Measurements from ENCODE around the gene STEAP1. TPM values are rescaled to one million over a fixed set of nuclear protein-coding genes. Genes with fewer than 3 reads are reported as not detected.
"Not testable (repeated sequence)": the region's sequence is repeated elsewhere in the genome, so short reads cannot be mapped to it uniquely, and the experiment has no call there.

STEAP1 gene
- total RNA-seq = 10 to 100 TPM; 33.6 to 37.9 TPM
- long read RNA-seq, donor 1, transcript STEAP1-201 (5 exons, 1,313 nt) = major isoform, 12 of 13 reads
- long read RNA-seq, donor 1, partial matches to known transcripts = 0 of 13 reads
- long read RNA-seq, donor 1, other reads (novel, unspliced or antisense) = 1 of 13 reads
- long read RNA-seq, donor 2, transcript STEAP1-201 (5 exons, 1,313 nt) = major isoform, 82 of 87 reads
- long read RNA-seq, donor 2, partial matches to known transcripts = 1 of 87 reads
- long read RNA-seq, donor 2, other reads (novel, unspliced or antisense) = 3 of 87 reads

DNA sequence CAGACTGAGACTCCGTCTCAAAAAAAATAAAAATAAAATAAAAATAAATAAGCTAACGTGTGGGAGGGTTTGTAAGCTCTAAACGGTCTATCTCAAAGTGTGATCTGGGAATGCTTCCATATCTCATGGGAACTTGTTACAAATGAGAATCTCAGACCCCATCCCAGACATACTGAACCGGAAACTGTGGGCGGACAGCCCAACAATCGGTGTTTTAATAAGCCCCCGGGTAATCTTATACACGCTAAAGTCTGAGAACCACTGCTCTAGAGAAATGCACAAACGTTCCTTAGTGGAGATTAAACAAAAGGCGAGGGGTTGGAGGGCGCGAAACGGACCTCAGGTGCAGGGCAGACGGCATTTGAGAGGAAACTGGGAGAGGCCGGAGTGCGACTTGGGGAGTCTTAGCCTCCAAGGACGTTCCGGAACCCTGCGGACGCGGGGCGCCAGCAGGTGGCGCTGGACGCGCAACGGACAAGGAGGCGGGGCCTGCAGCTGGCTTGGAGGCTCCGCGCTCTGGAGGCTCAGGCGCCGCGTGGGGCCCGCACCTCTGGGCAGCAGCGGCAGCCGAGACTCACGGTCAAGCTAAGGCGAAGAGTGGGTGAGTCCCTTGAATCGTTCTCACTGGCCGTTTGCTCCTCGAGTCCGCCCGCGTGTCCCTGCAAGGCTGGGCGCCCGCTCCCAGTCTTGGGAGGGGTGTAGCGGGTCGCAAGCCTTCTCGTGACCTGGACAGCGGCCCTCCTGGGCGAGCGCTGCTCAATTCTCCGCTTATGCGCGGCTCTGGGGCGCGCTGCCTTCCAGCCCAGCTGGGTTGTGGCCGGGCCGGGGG, at the start of gene STEAP1:
STEAP1 (plus strand) TSS at position 527 of the 829 bp plus-strand sequence. CDS start 5,320 bp downstream, outside the sequence.
- peak; percentile 98 for DNase-seq (ENCODE audit: low spot score)
- intact Hi-C loops (cut with DNase I) = loop anchor here in 1 of 2 donors (10.0 kb wide), 2 partner anchors 111 to 271 kb away; no protein-coding TSS in a partner anchor

DNA sequence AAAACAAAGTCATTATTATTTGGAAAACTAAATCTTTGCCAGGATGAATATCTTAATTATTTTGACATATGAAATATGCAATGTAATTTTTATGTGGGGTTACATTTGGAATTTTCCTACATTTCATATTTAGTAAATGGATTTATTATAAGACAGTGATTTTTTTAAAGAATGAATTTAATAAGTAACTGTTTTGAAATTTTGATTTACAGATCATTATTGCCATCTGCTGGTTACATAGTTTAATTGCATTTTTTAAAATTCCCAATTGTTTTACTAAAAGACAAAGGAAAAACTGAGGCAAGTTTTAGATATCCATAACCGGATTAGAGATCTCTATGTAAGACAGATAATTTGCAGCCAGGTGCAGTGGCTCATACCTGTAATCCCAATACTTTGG, 39.3 kb upstream of the STEAP1 start:
- DNase-seq (ENCODE audit: low spot score); intact Hi-C loops (cut with DNase I): not testable (repeated sequence)

DNA sequence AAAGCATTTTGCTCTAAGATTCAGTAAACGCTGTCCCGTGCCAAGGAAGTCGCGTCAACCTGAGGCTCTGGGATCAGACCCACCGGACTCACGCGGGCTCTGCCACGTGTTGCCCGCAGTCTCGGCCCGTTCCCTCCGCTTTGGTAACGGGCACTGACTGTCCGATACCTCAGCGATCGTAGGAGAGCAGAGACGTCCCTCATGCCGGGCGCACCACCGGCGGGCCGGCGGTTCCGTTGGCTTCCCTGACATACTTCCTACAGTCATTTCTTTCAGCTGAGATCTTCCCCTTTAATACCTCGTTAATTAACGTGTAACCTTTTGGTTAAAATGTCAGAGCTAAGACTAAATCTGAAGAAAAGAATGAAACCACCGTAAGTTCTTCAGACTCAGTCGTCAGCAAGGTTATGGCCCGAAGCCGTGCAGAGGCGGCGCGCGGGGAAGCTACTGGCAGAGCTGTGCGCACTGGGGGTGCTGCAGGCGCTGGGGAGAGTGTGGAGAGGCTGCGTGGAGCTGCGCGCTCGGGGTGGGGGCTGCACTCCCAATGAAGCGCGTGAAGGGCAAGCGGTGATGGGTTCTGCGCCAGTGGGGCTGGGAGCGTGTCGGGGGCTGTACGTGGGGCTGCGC, 35.6 kb upstream of the STEAP1 start:
- peak; percentile 82 for DNase-seq (ENCODE audit: low spot score)
- intact Hi-C loops (cut with DNase I) = not testable (repeated sequence)

GRCh38 chr7:90119178-90119971, 34.9 kb upstream of the STEAP1 start:
- intact Hi-C loops (cut with DNase I) = no loop called here
- DNase-seq (ENCODE audit: low spot score) = peak; percentile 80

DNA sequence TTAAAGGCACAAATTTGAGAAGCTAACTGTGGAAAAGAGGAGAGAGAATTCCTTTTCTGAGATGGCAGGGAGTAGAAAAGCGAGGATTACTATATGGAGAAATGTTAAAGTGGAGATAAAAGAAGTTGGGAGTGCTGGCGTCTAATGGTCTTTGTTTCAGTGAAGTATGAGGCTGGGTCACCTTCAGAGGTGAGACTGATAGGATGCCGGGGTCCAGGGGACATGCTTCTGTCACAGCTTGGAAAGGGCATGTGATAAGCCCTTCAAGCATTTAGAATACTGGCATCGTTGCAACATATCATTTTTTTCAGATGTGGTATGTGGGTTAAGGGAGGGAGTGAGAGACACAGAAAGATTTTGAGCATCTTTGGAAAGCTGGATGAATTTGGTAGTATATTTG, 34.1 kb upstream of the STEAP1 start:
- DNase-seq (ENCODE audit: low spot score); intact Hi-C loops (cut with DNase I): not testable (repeated sequence)

DNA sequence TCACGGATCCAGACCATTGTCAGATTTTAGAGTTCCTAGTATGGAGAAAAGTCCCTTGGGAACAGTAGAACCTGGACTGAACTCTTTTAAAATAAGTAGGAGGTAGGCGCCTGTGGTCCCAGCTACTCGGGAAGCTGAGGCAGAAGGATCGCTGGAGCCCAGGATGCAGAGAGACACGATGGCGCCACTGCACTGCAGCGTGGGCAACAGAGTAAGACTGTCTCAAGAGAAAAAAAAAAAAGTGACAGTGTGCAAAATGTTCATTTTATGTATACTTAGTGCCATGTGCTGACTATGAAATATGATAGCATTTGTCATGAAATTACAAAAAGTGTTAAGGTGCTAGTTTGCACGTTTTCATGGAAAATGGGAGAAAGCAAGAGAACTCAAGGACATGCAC, 22.5 kb upstream of the STEAP1 start:
- DNase-seq (ENCODE audit: low spot score); intact Hi-C loops (cut with DNase I): not testable (repeated sequence)

- DNase-seq (ENCODE audit: low spot score); intact Hi-C loops (cut with DNase I): not testable (repeated sequence)
Measured at GRCh38 chr7:90147079-90147960, 6.9 kb upstream of the STEAP1 start.

DNA sequence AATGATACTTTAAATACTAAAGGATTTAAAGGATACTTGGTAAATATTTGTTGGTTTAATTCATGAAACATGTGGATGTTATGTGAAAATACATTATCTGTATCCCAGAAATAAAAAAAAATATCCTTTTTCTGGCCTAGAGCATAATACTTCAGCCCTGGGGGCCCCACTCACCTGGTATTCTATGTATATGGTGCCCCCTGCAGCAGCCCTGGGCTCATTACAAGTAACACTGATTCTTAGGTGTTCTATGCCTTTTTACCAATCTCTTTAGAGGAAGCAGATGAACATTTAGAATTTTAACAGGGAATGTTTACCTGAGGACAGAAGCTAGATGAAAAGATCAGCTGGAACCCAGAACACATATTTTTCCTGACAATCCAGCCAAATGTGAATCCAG, 4.8 kb upstream of the STEAP1 start:
- intact Hi-C loops (cut with DNase I); DNase-seq (ENCODE audit: low spot score): not testable (repeated sequence)

DNA sequence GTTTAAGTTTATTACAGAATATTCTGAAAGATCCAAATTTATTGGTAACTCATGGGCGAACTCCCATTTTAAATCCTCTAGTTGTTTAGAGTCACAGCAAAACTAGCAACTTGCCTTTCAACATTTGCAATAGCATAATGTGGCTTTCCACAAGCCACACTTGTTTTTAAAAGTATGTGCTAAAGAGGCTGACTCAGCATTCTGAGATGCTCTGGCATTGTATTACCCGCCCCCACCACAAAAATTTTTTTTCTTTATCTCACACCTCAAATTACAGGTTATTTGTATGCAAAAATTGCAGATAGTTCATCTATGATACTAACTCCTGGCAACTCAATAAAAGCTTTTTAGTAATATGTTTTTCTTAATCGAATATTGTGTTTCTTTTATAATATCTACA, 2.4 kb upstream of the STEAP1 start:
- DNase-seq (ENCODE audit: low spot score) = not testable (repeated sequence)
- intact Hi-C loops (cut with DNase I) = loop anchor here in 1 of 2 donors (10.0 kb wide), 2 partner anchors 113 to 273 kb away; no protein-coding TSS in a partner anchor

GRCh38 chr7:90152642-90153253, 1.5 kb upstream of the STEAP1 start:
- intact Hi-C loops (cut with DNase I) = loop anchor here in 1 of 2 donors (10.0 kb wide), 2 partner anchors 112 to 272 kb away; no protein-coding TSS in a partner anchor
- DNase-seq (ENCODE audit: low spot score) = not testable (repeated sequence)

- intact Hi-C loops (cut with DNase I) = loop anchor here in 1 of 2 donors (10.0 kb wide), 2 partner anchors 110 to 270 kb away; no protein-coding TSS in a partner anchor
- no peak for DNase-seq (ENCODE audit: low spot score)
Measured at GRCh38 chr7:90155206-90155605, 937 bp downstream of the STEAP1 start.

GRCh38 chr7:90157331-90157730, 3.1 kb downstream of the STEAP1 start:
- intact Hi-C loops (cut with DNase I) = loop anchor here in 1 of 2 donors (10.0 kb wide), 2 partner anchors 107 to 267 kb away; no protein-coding TSS in a partner anchor

GRCh38 chr7:90157761-90158350, 3.6 kb downstream of the STEAP1 start:
- intact Hi-C loops (cut with DNase I) = loop anchor here in 1 of 2 donors (10.0 kb wide), 2 partner anchors 107 to 267 kb away; no protein-coding TSS in a partner anchor

More at GRCh38 chr7:90157331-90157730, 3.1 kb downstream of the STEAP1 start:
- not testable (repeated sequence) for DNase-seq (ENCODE audit: low spot score)

GRCh38 chr7:90163534-90163933, 9.3 kb downstream of the STEAP1 start:
- DNase-seq (ENCODE audit: low spot score) = no peak
- intact Hi-C loops (cut with DNase I) = no loop called here

More at GRCh38 chr7:90157761-90158350, 3.6 kb downstream of the STEAP1 start:
- DNase-seq (ENCODE audit: low spot score) = not testable (repeated sequence)

GRCh38 chr7:90165724-90166123, 11.5 kb downstream of the STEAP1 start:
- intact Hi-C loops (cut with DNase I) = no loop called here
- DNase-seq (ENCODE audit: low spot score) = no peak

DNA sequence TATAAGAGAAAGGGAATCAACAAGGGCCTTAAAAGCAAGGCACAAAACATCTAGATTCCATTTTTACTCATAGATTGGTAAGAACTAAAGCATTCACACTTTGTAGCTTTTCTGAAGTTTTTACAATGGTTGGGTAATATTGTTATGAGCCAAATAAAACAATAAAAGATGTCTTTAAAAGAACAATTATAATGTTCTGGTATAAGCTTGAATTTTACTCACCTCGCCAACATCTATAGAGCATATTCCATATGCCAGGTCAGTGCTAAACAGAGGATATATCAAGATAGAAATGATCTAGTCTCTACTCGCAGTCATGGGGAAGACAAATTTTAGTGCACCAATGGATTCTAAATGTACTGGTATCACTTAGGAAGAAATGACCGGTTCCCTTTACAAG, 11.9 kb downstream of the STEAP1 start:
- intact Hi-C loops (cut with DNase I) = no loop called here
- DNase-seq (ENCODE audit: low spot score) = no peak

DNA sequence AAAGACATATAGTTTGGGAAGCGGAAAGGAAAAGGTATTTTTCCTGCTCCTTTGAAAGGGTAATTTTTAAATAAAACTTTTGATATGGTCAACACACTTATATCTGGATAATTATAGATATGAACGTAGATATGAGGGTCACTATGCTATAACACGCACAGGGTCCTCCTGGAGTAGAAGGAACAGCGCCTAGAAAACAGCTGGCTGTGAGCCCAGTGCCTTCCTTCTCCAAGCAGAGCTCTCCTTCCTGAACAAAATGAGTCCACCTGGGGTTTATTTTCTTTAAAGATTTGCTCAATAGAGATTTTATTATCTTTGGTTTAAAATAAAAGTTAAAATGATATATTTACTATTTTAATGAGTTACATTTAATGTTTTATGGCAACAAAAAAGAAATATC, 13.1 kb downstream of the STEAP1 start:
- no peak for DNase-seq (ENCODE audit: low spot score)
- intact Hi-C loops (cut with DNase I) = no loop called here

Data from posterior vena cava (tissue), 2 donors.